Karpas-422 (cell line): ENCODE measurements around the gene OR2D3. TPM values are rescaled to one million over a fixed set of nuclear protein-coding genes. Genes with fewer than 3 reads are reported as not detected.
A peak's percentile ranks its signal among the peaks of the same experiment; 100 is the strongest.
"Not testable (repeated sequence)": the region's sequence is repeated elsewhere in the genome, so short reads cannot be mapped to it uniquely, and the experiment has no call there.

ENCODE experiments used
- DNase-seq: peaks from one replicate; pipeline ENCODE4 v3.0.0-alpha.2; 2015
- H2AFZ ChIP-seq: fragments of 200-600 bp; sonication (generic); 2 replicates; pipeline ENCODE4 v1.6.1; 2014; ENCODE audit warnings: antibody characterized with exemption, low read length, mixed read lengths
- H3K27ac ChIP-seq: fragments of 200-600 bp; sonication (generic); 2 replicates; pipeline ENCODE4 v1.5.1; 2014; ENCODE audit warnings: mild to moderate bottlenecking, low read length, moderate library complexity
- H3K27me3 ChIP-seq: fragments of 200-600 bp; sonication (generic); 2 replicates; pipeline ENCODE4 v1.6.1; 2014; ENCODE audit warnings: low read length, mixed read lengths
- H3K36me3 ChIP-seq: fragments of 200-600 bp; sonication (generic); 2 replicates; pipeline ENCODE4 v1.6.1; 2014; ENCODE audit warnings: low read length, mixed read lengths; ENCODE audit not compliant: insufficient read depth
- H3K4me1 ChIP-seq: fragments of 200-600 bp; sonication (generic); 2 replicates; pipeline ENCODE4 v1.6.1; 2014; ENCODE audit warnings: mild to moderate bottlenecking, low read length, mixed read lengths
- H3K4me2 ChIP-seq: fragments of 200-600 bp; sonication (generic); 2 replicates; pipeline ENCODE4 v1.6.1; 2014; ENCODE audit warnings: low read length, low read depth, mild to moderate bottlenecking; ENCODE audit not compliant: poor library complexity, severe bottlenecking
- H3K4me3 ChIP-seq: fragments of 200-600 bp; sonication (generic); 2 replicates; pipeline ENCODE4 v1.5.1; 2014; ENCODE audit warnings: mild to moderate bottlenecking, antibody characterized with exemption, low read length, mixed read lengths
- H3K79me2 ChIP-seq: fragments of 200-600 bp; sonication (generic); 2 replicates; pipeline ENCODE4 v1.6.1; 2014; ENCODE audit warnings: mild to moderate bottlenecking, low read length, mixed read lengths
- H3K9ac ChIP-seq: fragments of 200-600 bp; sonication (generic); 2 replicates; pipeline ENCODE4 v1.6.0; 2014; ENCODE audit warnings: low read length
- H3K9me2 ChIP-seq: fragments of 200-600 bp; sonication (generic), shearing (Covaris generic); replicated peaks from 2 replicates; pipeline ENCODE4 v1.6.0; 2014; ENCODE audit warnings: mild to moderate bottlenecking, low read length, moderate library complexity; ENCODE audit not compliant: insufficient read depth
- H3K9me3 ChIP-seq: fragments of 300-700, 200-600 bp; sonication (generic); 2 replicates; pipeline ENCODE4 v1.6.1; 2014; ENCODE audit warnings: low read length, mixed read lengths
- H4K20me1 ChIP-seq: fragments of 200-600 bp; sonication (generic); 2 replicates; pipeline ENCODE4 v1.6.1; 2014; ENCODE audit warnings: mild to moderate bottlenecking, antibody characterized with exemption, low read length, low read depth; ENCODE audit not compliant: insufficient read depth
- total RNA-seq: library from RNA; depleted of rRNA; stranded (reverse); fragments of >200 nt; shearing (Covaris generic); gene quantifications from 2 replicates; pipeline ENCODE4 v1.2.3, GENCODE V29; 2014; ENCODE audit warnings: low replicate concordance

OR2D3 gene
- total RNA-seq, 1 experiment from 2014 or later: not detected

GRCh38 chr11:6932145-6932544 is 11.3 kb downstream of the OR2D3 start:
- no peak overlapping the region for H2AFZ ChIP-seq
- H3K9me3 ChIP-seq: no peaks in the 10 kb centered on the region
- H3K4me3 ChIP-seq: no peak overlapping the region
- peaks cover 47% of the 10 kb centered on the region for H3K36me3 ChIP-seq
- no peaks in the 10 kb centered on the region for H3K9me2 ChIP-seq
- H3K27me3 ChIP-seq: no peaks in the 10 kb centered on the region
- H3K4me2 ChIP-seq: no peak overlapping the region
- no peak overlapping the region for H3K27ac ChIP-seq
- no peaks in the 10 kb centered on the region for H4K20me1 ChIP-seq
- no peak overlapping the region for H3K9ac ChIP-seq
- peaks cover 18% of the 10 kb centered on the region for H3K4me1 ChIP-seq
- peak; percentile 6 for DNase-seq
- peaks cover 32% of the 10 kb centered on the region for H3K79me2 ChIP-seq

DNA sequence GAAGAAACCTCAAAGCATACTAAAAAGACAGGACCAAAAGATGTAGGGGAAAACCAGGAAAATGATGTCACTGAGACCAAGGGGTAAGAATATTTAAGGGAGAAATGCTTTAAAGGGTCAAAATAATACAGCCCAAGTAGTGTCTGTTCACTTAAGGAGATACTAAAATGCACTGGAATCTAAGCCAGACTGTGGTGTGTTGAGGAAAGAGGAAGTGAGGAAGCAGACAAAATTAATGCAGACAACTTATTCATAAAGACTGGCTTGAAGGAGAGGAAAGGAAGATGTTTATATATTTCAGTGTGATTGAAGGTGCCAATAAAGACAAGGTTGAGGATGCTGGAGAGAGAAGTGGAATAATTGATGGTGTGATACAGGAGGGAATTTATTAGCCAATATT is 21.2 kb downstream of the OR2D3 start:
- H3K4me3 ChIP-seq: no peak overlapping the region
- no peak for DNase-seq
- peaks cover 3% of the 10 kb centered on the region; the same call in 1 of the 2 replicates for H3K4me1 ChIP-seq
- H3K9me2 ChIP-seq: no peaks in the 10 kb centered on the region
- no peaks in the 10 kb centered on the region for H4K20me1 ChIP-seq
- no peak overlapping the region for H3K4me2 ChIP-seq
- no peaks in the 10 kb centered on the region for H3K9me3 ChIP-seq
- H3K36me3 ChIP-seq: peaks cover 25% of the 10 kb centered on the region
- H3K27ac ChIP-seq: no peak overlapping the region
- no peaks in the 10 kb centered on the region for H3K27me3 ChIP-seq
- H3K9ac ChIP-seq: no peak overlapping the region
- H3K79me2 ChIP-seq: 0 out of 2 replicates have a peak, but pooled peaks cover 8% of the 10 kb centered on the region
- no peak overlapping the region for H2AFZ ChIP-seq

- H3K79me2 ChIP-seq: 0 out of 2 replicates have a peak, but pooled peaks cover 1% of the 10 kb centered on the region
- H3K4me2 ChIP-seq: no peak overlapping the region
- H3K36me3 ChIP-seq: peaks cover 35% of the 10 kb centered on the region
- H3K27me3 ChIP-seq: no peaks in the 10 kb centered on the region
- DNase-seq: peak; percentile 31
- H3K27ac ChIP-seq: no peak overlapping the region
- peaks cover 3% of the 10 kb centered on the region; the same call in 1 of the 2 replicates for H3K4me1 ChIP-seq
- no peak overlapping the region for H3K9ac ChIP-seq
- H3K9me2 ChIP-seq: no peaks in the 10 kb centered on the region
- H3K4me3 ChIP-seq: no peak overlapping the region
- no peaks in the 10 kb centered on the region for H4K20me1 ChIP-seq
- no peaks in the 10 kb centered on the region for H3K9me3 ChIP-seq
- no peak overlapping the region for H2AFZ ChIP-seq
Measured at GRCh38 chr11:6943131-6943530, 22.3 kb downstream of the OR2D3 start.

GRCh38 chr11:6954248-6954647 is 33.4 kb downstream of the OR2D3 start:
- not testable (repeated sequence) for H3K4me2 ChIP-seq, H3K27ac ChIP-seq, H3K9me2 ChIP-seq, H3K9me3 ChIP-seq, H3K27me3 ChIP-seq, DNase-seq, H2AFZ ChIP-seq, H3K4me1 ChIP-seq, H3K79me2 ChIP-seq, H3K4me3 ChIP-seq, H4K20me1 ChIP-seq, H3K9ac ChIP-seq
- peaks cover 24% of the 10 kb centered on the region; the same call in 1 of the 2 replicates for H3K36me3 ChIP-seq

- no peak overlapping the region for H3K27ac ChIP-seq
- DNase-seq: no peak
- peaks cover 26% of the 10 kb centered on the region; the same call in 1 of the 2 replicates for H3K36me3 ChIP-seq
Measured at GRCh38 chr11:6962141-6962540, 41.3 kb downstream of the OR2D3 start.

GRCh38 chr11:6962673-6963072 is 41.9 kb downstream of the OR2D3 start:
- DNase-seq: no peak
- H3K9me3 ChIP-seq: no peaks in the 10 kb centered on the region
- H3K27ac ChIP-seq: no peak overlapping the region
- no peak overlapping the region for H3K4me2 ChIP-seq
- peaks cover 25% of the 10 kb centered on the region; the same call in 1 of the 2 replicates for H3K36me3 ChIP-seq
- no peaks in the 10 kb centered on the region for H3K79me2 ChIP-seq
- H3K4me3 ChIP-seq: no peak overlapping the region
- no peaks in the 10 kb centered on the region for H3K9me2 ChIP-seq
- H2AFZ ChIP-seq: no peak overlapping the region
- H4K20me1 ChIP-seq: no peaks in the 10 kb centered on the region
- no peaks in the 10 kb centered on the region for H3K4me1 ChIP-seq
- no peak overlapping the region for H3K9ac ChIP-seq
- H3K27me3 ChIP-seq: no peaks in the 10 kb centered on the region

More at GRCh38 chr11:6962141-6962540, 41.3 kb downstream of the OR2D3 start:
- H3K4me3 ChIP-seq: no peak overlapping the region
- no peaks in the 10 kb centered on the region for H3K4me1 ChIP-seq
- H3K9me3 ChIP-seq: no peaks in the 10 kb centered on the region
- no peak overlapping the region for H3K9ac ChIP-seq
- H2AFZ ChIP-seq: no peak overlapping the region
- H3K79me2 ChIP-seq: no peaks in the 10 kb centered on the region
- H4K20me1 ChIP-seq: no peaks in the 10 kb centered on the region
- no peaks in the 10 kb centered on the region for H3K9me2 ChIP-seq
- H3K4me2 ChIP-seq: no peak overlapping the region
- no peaks in the 10 kb centered on the region for H3K27me3 ChIP-seq

- no peaks in the 10 kb centered on the region for H3K27me3 ChIP-seq
- H3K9ac ChIP-seq: no peak overlapping the region
- H3K9me2 ChIP-seq: no peaks in the 10 kb centered on the region
Measured at GRCh38 chr11:6968816-6969215, 48.0 kb downstream of the OR2D3 start.

DNA sequence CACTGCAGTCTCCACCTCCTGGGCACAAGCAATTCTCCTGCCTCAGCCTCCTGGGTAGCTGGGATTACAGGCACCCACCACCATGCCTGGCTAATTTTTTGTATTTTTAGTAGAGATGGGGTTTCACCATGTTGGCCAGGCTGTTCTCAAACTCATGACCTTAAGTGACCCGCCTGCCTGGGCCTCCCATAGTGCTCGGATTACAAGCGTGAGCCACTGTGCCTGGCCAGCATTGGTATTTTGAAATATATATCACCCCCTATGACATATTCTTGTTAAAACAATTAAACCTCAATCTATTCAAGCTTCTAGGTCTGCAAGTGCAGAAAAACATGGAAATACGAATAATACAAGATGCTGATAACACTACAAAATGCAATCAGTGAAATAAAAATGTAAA is 49.1 kb downstream of the OR2D3 start:
- not testable (repeated sequence) for H3K36me3 ChIP-seq, H2AFZ ChIP-seq, H3K79me2 ChIP-seq, H3K9me3 ChIP-seq, H3K4me2 ChIP-seq, H4K20me1 ChIP-seq, H3K4me3 ChIP-seq, H3K27me3 ChIP-seq, DNase-seq, H3K4me1 ChIP-seq, H3K9me2 ChIP-seq, H3K9ac ChIP-seq, H3K27ac ChIP-seq

More at GRCh38 chr11:6968816-6969215, 48.0 kb downstream of the OR2D3 start:
- no peaks in the 10 kb centered on the region for H3K79me2 ChIP-seq
- H3K27ac ChIP-seq: no peak overlapping the region
- H4K20me1 ChIP-seq: no peaks in the 10 kb centered on the region
- no peak overlapping the region for H3K4me3 ChIP-seq
- H3K4me1 ChIP-seq: no peaks in the 10 kb centered on the region
- DNase-seq: no peak
- peaks cover 9% of the 10 kb centered on the region; the same call in 1 of the 2 replicates for H3K36me3 ChIP-seq
- H3K4me2 ChIP-seq: no peak overlapping the region
- no peak overlapping the region for H2AFZ ChIP-seq
- no peaks in the 10 kb centered on the region for H3K9me3 ChIP-seq
